ENCODE data around the gene ATP5PF.
A peak's percentile ranks its signal among the peaks of the same experiment; 100 is the strongest.
"Not testable (repeated sequence)": the region's sequence is repeated elsewhere in the genome, so short reads cannot be mapped to it uniquely, and the experiment has no call there.

Gene ATP5PF

GRCh38 chr21:25722631-25723030 is 12.1 kb downstream of the ATP5PF start:
- DNase-seq (ENCODE audit: low read depth), result no peak

- DNase-seq (ENCODE audit: low read depth), result no peak
These were observed 12.7 kb downstream of the ATP5PF start for GRCh38 chr21:25721987-25722386.

GRCh38 chr21:25717491-25718147 is 17.1 kb downstream of the ATP5PF start:
- no peak for DNase-seq (ENCODE audit: low read depth)

- DNase-seq (ENCODE audit: low read depth), result not testable (repeated sequence)
These were observed 20.6 kb downstream of the ATP5PF start for GRCh38 chr21:25714066-25714465.

- DNase-seq (ENCODE audit: low read depth), result no peak
These were observed 24.2 kb downstream of the ATP5PF start for GRCh38 chr21:25710550-25710949.

GRCh38 chr21:25709684-25710265 is 24.9 kb downstream of the ATP5PF start:
- DNase-seq (ENCODE audit: low read depth), result no peak

- peak; percentile 29 for DNase-seq (ENCODE audit: low read depth)
These were observed 26.1 kb downstream of the ATP5PF start for GRCh38 chr21:25708467-25709065.

GRCh38 chr21:25701529-25701928 is 33.2 kb downstream of the ATP5PF start:
- no peak for DNase-seq (ENCODE audit: low read depth)

GRCh38 chr21:25700741-25701140 is 34.0 kb downstream of the ATP5PF start:
- DNase-seq (ENCODE audit: low read depth), result no peak

GRCh38 chr21:25695461-25695860 is 39.2 kb downstream of the ATP5PF start:
- not testable (repeated sequence) for DNase-seq (ENCODE audit: low read depth)

- DNase-seq (ENCODE audit: low read depth), result no peak
These were observed 42.7 kb downstream of the ATP5PF start for GRCh38 chr21:25691976-25692375.

- DNase-seq (ENCODE audit: low read depth), result peak; percentile 26
These were observed 45.5 kb downstream of the ATP5PF start for GRCh38 chr21:25689226-25689625.

- peak; percentile 26 for DNase-seq (ENCODE audit: low read depth)
These were observed 46.2 kb downstream of the ATP5PF start for GRCh38 chr21:25688275-25689155.

GRCh38 chr21:25687787-25688186 is 46.9 kb downstream of the ATP5PF start:
- DNase-seq (ENCODE audit: low read depth), result no peak

GRCh38 chr21:25682382-25682781 is 52.3 kb downstream of the ATP5PF start:
- DNase-seq (ENCODE audit: low read depth), result no peak

GRCh38 chr21:25676451-25676850 is 58.3 kb downstream of the ATP5PF start:
- DNase-seq (ENCODE audit: low read depth), result no peak

Measured in HS-27A (cell line).